DMS 273 (cell line): ENCODE measurements around the gene GRID2.

Experiments
- DNase-seq: peaks from one replicate; lab custom pipeline; 2025; ENCODE audit not compliant: unreplicated experiment; lab: John Stamatoyannopoulos, UW

The GRID2 gene

DNA sequence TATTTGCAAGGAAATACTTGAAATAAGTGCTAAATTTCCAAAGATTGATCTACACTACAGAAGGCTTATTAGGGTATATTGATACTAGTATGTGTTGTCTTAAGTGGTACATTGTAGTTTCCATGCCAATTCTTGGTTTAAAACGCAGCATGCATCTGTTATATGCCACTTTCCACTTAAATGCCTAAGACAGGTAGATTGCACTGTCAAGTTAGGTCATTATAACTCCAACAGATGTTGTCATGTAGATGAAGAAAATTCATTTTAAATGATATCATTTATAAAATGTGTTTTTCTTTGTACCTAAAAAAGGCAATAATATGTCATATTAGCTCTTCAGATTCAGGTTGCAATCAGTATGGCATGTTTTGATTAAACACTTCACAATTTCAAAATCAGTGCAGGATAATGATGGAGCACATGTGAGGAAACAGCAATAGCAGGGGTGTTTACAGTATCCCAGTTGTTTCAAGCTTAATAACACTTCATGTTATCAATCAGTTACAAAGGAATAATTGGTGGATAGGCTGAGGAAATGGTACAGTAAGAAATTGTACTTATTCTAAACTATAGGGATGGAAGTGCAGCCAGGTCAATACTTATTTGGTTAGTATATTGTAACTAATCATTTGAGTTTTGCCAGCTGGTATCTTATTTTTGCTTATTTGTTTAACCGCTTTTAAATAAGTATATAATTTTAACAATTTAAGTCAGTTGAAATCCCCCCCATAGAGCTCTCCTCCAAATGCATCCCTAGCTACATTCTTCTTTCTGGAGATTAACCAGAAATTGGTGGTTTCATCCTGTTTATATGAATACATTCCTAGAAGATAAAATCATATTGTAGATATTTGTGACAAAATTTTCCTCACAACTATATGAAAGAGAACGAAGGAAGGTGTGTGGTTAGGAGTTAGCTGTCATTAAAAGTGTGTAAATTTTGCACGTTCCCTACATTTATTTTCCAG lies 1070.4 kb downstream of the GRID2 start:
- DNase-seq, result no peak

GRCh38 chr4:93384241-93384640 lies 1080.5 kb downstream of the GRID2 start:
- no peak for DNase-seq

DNA sequence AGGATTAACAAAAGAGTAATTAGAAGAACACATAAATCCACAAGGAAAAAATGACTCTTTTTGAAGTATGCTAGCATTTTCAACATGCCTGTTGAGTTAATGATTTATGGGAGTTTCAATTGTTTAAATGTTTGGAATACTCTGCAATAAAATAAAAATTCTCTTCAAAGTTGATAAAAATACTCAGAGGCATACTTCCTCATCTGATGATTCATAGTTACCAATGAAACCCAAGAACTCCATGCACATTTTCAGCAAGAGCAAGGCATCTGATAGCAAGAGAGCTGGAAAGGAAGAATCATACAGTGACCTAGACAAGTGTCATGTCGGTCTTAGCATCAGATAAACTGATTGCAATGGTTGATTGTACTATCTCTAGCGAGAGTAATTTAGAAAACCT lies 1081.1 kb downstream of the GRID2 start:
- no peak for DNase-seq

GRCh38 chr4:93394545-93395081 lies 1090.8 kb downstream of the GRID2 start:
- no peak for DNase-seq

GRCh38 chr4:93396272-93396671 lies 1092.5 kb downstream of the GRID2 start:
- DNase-seq, result no peak

- DNase-seq, result no peak
Observed at GRCh38 chr4:93403571-93403970, 1099.8 kb downstream of the GRID2 start.

GRCh38 chr4:93407493-93408275 lies 1103.9 kb downstream of the GRID2 start:
- DNase-seq, result no peak

GRCh38 chr4:93409035-93409434 lies 1105.3 kb downstream of the GRID2 start:
- peak; percentile 47 for DNase-seq

GRCh38 chr4:93414041-93414550 lies 1110.3 kb downstream of the GRID2 start:
- DNase-seq, result peak; percentile 50

DNA sequence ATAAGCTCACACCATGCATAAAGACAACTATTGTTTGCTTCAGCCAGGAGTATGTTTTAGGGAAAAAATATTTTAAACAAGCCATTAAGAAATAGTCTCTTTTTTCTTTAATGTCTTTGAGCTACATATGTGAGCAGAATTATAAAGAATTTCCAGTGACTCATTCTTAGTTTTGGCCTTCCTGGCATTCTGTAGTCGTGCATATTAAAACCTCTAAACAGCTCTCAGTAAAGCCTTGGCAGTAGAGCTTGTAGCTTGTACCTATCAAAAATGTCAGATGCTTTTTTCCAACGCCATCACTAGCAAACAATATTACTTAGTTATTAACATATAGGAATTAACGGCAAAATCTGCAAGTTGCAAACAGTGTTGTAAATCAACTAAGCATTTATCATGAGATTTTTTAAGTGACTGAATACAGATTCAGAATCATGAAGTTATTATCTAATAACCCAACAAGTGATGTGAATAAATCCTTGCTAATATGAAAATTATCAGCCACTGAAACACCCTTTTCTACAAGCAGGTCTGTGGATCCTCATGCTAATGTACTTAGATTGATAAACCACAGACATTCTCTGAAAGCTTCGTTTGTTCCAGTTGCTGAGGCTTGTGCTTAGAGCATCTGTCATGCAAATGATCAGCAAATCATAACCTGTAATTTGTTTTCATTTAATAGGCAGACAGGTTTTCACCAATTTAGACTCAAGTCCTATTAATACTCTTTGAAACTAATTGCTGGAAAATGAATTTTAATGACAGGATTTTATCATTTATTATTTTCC lies 1112.8 kb downstream of the GRID2 start:
- peak; percentile 18 for DNase-seq

- DNase-seq, result no peak
Observed at GRCh38 chr4:93431371-93431770, 1127.6 kb downstream of the GRID2 start.

DNA sequence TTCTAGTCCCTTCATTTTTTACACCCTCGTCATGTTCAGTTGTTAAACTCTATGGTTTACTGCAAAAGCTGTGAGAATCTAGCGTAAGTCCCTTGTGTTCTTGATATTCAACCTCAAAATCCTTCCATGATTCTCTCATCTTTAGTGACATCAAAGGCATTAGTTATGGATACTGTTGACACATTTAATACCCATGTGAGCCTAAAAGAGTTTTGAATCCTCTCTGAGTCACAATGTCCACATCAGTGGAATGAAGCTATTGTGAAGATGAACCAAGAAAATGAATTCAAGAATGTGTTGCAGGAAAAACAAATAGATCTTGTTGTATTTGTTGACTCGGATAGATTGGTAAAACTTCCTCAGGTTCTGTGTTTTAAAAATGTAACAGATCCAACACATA lies 1130.1 kb downstream of the GRID2 start:
- no peak for DNase-seq

GRCh38 chr4:93436000-93436626 lies 1132.3 kb downstream of the GRID2 start:
- DNase-seq, result no peak

- DNase-seq, result no peak
Observed at GRCh38 chr4:93437991-93438390, 1134.2 kb downstream of the GRID2 start.

- no peak for DNase-seq
Observed at GRCh38 chr4:93444860-93445259, 1141.1 kb downstream of the GRID2 start.

- no peak for DNase-seq
Observed at GRCh38 chr4:93446038-93446437, 1142.3 kb downstream of the GRID2 start.

GRCh38 chr4:93448691-93449293 lies 1145.0 kb downstream of the GRID2 start:
- no peak for DNase-seq

DNA sequence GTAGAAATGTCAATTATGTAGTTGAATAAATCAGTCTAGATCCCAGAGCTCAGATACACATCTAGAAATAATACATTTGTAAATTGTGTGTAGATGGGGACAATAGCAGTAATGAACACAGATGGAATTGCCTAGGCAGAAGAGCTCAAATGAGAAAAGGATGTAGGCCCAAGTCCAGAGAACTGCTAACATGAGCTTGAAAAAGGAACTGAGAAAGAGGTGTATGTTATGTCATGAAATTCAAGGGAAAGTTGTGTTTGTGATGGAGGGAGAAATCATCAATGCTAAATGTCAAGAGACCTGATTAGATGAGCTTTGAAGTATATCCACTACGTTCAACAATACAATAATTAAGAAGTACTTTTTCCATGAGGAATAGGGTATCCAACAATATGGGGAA lies 1148.2 kb downstream of the GRID2 start:
- no peak for DNase-seq

GRCh38 chr4:93461541-93461940 lies 1157.8 kb downstream of the GRID2 start:
- no peak for DNase-seq

DNA sequence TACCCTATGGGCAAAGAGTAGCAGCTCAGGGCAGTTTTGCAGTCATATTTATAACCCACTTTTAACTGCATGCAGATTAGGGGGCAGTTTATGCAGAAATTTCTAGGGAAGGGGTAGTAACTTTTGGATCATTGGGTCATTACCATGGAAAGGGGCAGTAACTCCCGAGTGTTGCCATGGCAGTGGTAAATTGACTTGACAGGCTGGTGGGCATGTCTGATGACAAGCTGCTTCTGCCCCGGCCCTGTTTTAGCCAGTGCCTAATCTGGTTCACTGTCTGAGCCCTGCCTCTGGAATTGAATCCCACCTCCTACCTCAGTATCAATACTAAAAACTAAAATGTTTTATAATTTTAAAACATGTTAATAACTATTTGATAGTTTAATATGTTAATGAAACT lies 1162.7 kb downstream of the GRID2 start:
- DNase-seq, result peak; percentile 26
